Hepatocyte (in vitro differentiated cells): ENCODE measurements around the gene VPS9D1.

ENCODE experiments used
- CTCF ChIP-seq: fragments of 200-600 bp; sonication (generic); IDR thresholded peaks from 2 replicates; pipeline ENCODE4 v1.5.1; 2016; ENCODE audit warnings: antibody characterized with exemption, mild to moderate bottlenecking; ENCODE audit not compliant: poor library complexity
- EZH2 ChIP-seq: fragments of 200-600 bp; sonication (generic); IDR thresholded peaks from 2 replicates; pipeline ENCODE4 v1.6.1; 2016; ENCODE audit warnings: antibody characterized with exemption, mild to moderate bottlenecking, borderline replicate concordance

GRCh38 chr16:89721546-89722391 is 1.1 kb upstream of the VPS9D1 start:
- no peak for TF ChIP-seq CTCF
- TF ChIP-seq EZH2 = no peak
